Sigmoid colon (tissue), 7 donors: ENCODE data around the gene CDPF1. TPM values are rescaled to one million over a fixed set of nuclear protein-coding genes. Genes with fewer than 3 reads are reported as not detected.

Source experiments
- DNase-seq: peaks from one replicate; pipeline ENCODE4 v3.0.0-alpha.2; 2019
- H3K27ac ChIP-seq, 4 donors: fragments of 200-600 bp; sonication (generic); one replicate each; pipeline ENCODE4 v1.5.1; 2016 to 2019; ENCODE audit warnings: mild to moderate bottlenecking in 1 of 4
- H3K27me3 ChIP-seq, 3 donors: fragments of 200-600 bp; sonication (generic); one replicate each; pipeline ENCODE4 v1.5.1; 2019; ENCODE audit warnings: mild to moderate bottlenecking in 1 of 3
- H3K36me3 ChIP-seq, 4 donors: fragments of 200-600 bp; sonication (generic); one replicate each; pipeline ENCODE4 v1.5.1; 2016 to 2019
- H3K4me1 ChIP-seq, 4 donors: fragments of 200-600 bp; sonication (generic); one replicate each; pipeline ENCODE4 v1.5.1; 2017 to 2019
- H3K4me3 ChIP-seq, 4 donors: fragments of 200-600 bp; sonication (generic); one replicate each; pipeline ENCODE4 v1.5.1; 2017 to 2019; ENCODE audit warnings: mild to moderate bottlenecking in 2 of 4, moderate library complexity in 1 of 4
- H3K9me3 ChIP-seq, 4 donors: fragments of 200-600 bp in 3 of 4; sonication (generic) in 3 of 4; one replicate each; pipeline versions ENCODE4 v1.5.1 to v1.6.1; 2013 to 2019
- CTCF ChIP-seq, 4 experiments: fragments of 450-650 bp in 3 of 4; fragments of 200-600 bp in 1 of 4; IDR thresholded peaks; one replicate each; pipeline ENCODE4 v1.5.1; 2016 to 2019; ENCODE audit warnings: antibody characterized with exemption in 4 of 4, mild to moderate bottlenecking in 3 of 4, moderate library complexity in 2 of 4
- EP300 ChIP-seq, 4 donors: sonication (generic); formaldehyde crosslinking; IDR thresholded peaks; one replicate each; pipeline ENCODE4 v1.6.1; 2017; ENCODE audit warnings: antibody characterized with exemption in 4 of 4
- POLR2A ChIP-seq, 2 donors: fragments of 450-650 bp; IDR thresholded peaks; one replicate each; pipeline ENCODE4 v1.6.1; 2016; ENCODE audit warnings: antibody characterized with exemption in 2 of 2, mild to moderate bottlenecking in 2 of 2, moderate library complexity in 2 of 2
- POLR2AphosphoS5 ChIP-seq, 4 donors: sonication (generic); formaldehyde crosslinking; IDR thresholded peaks; one replicate each; pipeline ENCODE4 v1.6.1; 2017; ENCODE audit warnings: antibody characterized with exemption in 4 of 4
- WGBS, 2 donors: extraction: QIAGEN DNeasy Blood & Tissue Kit; methylation state at CpG; one replicate each; pipeline ENCODE4 v1.1.7; 2013; 5-methylcytosine and 5-hydroxymethylcytosine counted together
- intact Hi-C: fragments of 100-400 bp; cut with DNase I; formaldehyde crosslinking; loops from one replicate; pipeline ENCODE4 v1.15.1; 2023
- polyA plus RNA-seq, 3 donors: library from polyadenylated mRNA; stranded (reverse); fragments of 200-250 nt; gene quantifications; one replicate each; pipeline ENCODE4 v1.2.3, GENCODE V29; 2013
- total RNA-seq, 4 donors: library from RNA; depleted of rRNA; stranded (reverse); fragments of >200 nt; gene quantifications; one replicate each; pipeline ENCODE4 v1.1.0, GENCODE V29; 2016
- donor health status: healthy with polysubstance abuse.
- donor health status: Bipolar disorder and iron deficiency.
- donor health status: healthy.

The CDPF1 gene
- total and polyA plus RNA-seq, 7 donors: 7.9 to 18.9 (median 15.8) TPM

- Histone ChIP-seq H3K36me3 (peaks cover 0 to 31% (median 12%) of the 10 kb centered on the region in 4 donors), H3K27ac (no peak overlapping the region), H3K9me3 (no peaks in the 10 kb centered on the region), H3K4me1 (no peaks in the 10 kb centered on the region), H3K4me3 (no peak overlapping the region), H3K27me3 (no peaks in the 10 kb centered on the region)
- 97% methylated on average over 7 of the region's 7 CpGs for WGBS, 2 donors
- TF ChIP-seq CTCF (IDR thresholded peaks at IDR 0.05) (no peak), EP300 (IDR thresholded peaks at IDR 0.05) (no peak), POLR2AphosphoS5 (IDR thresholded peaks at IDR 0.05) (no peak), POLR2A (IDR thresholded peaks at IDR 0.05) (no peak)
- no peak for DNase-seq
- intact Hi-C loops: no loop called here
Measured at GRCh38 chr22:46225631-46226030, 24.5 kb downstream of the CDPF1 start.

- TF ChIP-seq POLR2AphosphoS5 (IDR thresholded peaks at IDR 0.05): no peak
- no peak for TF ChIP-seq CTCF (IDR thresholded peaks at IDR 0.05)
- Histone ChIP-seq H3K36me3 (peaks cover 2 to 39% (median 18%) of the 10 kb centered on the region in 4 donors), H3K4me1 (no peaks in the 10 kb centered on the region), H3K27ac (no peak overlapping the region), H3K27me3 (no peaks in the 10 kb centered on the region), H3K9me3 (no peaks in the 10 kb centered on the region), H3K4me3 (no peak overlapping the region)
- WGBS, 2 donors: 89 to 90% methylated on average over 10 of the region's 10 CpGs
- DNase-seq: no peak
- intact Hi-C loops: no loop called here
Measured at GRCh38 chr22:46224898-46225290, 25.2 kb downstream of the CDPF1 start.

DNA sequence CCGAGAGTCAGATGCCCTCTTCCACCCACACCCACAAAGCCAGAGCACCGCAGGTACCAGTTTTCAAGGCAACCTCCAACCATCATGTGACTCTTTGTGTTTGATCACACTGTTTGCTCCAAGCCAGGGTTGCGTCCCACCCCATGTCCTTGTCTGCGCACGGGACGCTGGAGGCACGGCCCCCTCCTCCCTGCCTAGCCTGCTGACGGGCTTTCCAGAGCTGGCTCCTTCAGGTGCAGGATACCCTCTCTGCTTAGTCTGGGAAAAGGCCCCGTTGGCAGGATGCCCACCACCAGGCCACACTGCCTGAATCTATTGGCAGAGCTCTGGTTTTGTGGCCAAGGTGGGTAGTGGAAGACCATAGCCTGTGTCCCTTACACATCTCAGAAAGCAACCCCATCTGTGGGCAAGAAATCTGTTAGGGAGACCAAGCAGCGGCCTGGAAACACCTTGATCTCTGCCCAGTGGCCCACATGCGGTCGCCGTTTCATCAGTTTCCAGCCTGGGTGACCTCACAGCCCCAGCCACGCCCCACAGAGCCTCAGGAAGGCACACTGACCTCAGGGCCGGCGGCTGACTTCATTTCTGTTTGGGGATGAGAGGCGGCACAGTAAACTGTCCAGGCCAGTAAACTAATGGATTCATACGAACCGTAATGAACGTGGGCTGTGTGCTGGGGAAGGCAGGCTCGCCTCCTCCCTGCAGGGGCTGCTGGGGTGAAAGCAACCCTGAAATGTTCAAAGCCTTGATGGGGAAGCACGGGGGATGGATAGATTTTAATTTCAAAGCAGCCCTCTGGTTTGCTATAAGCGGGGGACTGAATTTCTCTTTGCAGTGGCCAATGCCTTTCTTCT is 25.8 kb downstream of the CDPF1 start:
- TF ChIP-seq POLR2AphosphoS5 (IDR thresholded peaks at IDR 0.05) (no peak), EP300 (IDR thresholded peaks at IDR 0.05) (no peak), POLR2A (IDR thresholded peaks at IDR 0.05) (no peak), CTCF (IDR thresholded peaks at IDR 0.05) (no peak)
- Histone ChIP-seq H3K9me3 (no peaks in the 10 kb centered on the region), H3K4me3 (no peak overlapping the region), H3K27me3 (no peaks in the 10 kb centered on the region), H3K27ac (no peak overlapping the region), H3K4me1 (no peaks in the 10 kb centered on the region), H3K36me3 (peaks cover 5 to 45% (median 18%) of the 10 kb centered on the region in 4 donors)
- intact Hi-C loops: no loop called here
- DNase-seq: no peak
- 89 to 94% methylated on average over 23 of the region's 23 CpGs for WGBS, 2 donors

DNA sequence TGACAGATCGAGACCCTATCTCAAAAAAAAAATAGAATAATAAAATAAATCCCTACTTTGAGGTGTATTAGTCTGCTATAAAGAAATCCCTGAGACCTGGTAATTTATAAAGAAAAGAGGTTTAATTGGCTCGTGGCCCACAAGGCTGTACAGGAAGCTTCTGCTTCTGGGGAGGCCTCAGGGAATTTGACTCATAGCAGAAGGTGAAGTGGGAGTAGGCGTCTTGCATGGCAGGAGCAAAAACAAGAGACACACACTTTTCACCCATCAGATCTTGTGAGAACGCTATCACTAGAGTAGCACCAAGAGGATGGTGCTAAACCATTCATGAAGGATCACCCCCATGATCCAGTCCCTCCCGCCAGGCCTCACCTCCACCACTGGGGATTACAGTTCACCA is 29.2 kb downstream of the CDPF1 start:
- 84 to 93% methylated on average over 5 of the region's 5 CpGs for WGBS, 2 donors
- no peaks in the 10 kb centered on the region for H3K27me3 ChIP-seq
- TF ChIP-seq CTCF (IDR thresholded peaks at IDR 0.05): no peak
- no peak for TF ChIP-seq POLR2A (IDR thresholded peaks at IDR 0.05)
- no peak for TF ChIP-seq POLR2AphosphoS5 (IDR thresholded peaks at IDR 0.05)
- no peak for TF ChIP-seq EP300 (IDR thresholded peaks at IDR 0.05)
- no peak overlapping the region for H3K27ac ChIP-seq
- peaks cover 5 to 75% (median 30%) of the 10 kb centered on the region in 4 donors for H3K36me3 ChIP-seq
- DNase-seq: no peak
- H3K4me1 ChIP-seq: no peaks in the 10 kb centered on the region
- intact Hi-C loops: no loop called here
- H3K4me3 ChIP-seq: no peak overlapping the region
- no peaks in the 10 kb centered on the region for H3K9me3 ChIP-seq
